ENCODE data around the gene HCFC1.

HCFC1 gene

DNA sequence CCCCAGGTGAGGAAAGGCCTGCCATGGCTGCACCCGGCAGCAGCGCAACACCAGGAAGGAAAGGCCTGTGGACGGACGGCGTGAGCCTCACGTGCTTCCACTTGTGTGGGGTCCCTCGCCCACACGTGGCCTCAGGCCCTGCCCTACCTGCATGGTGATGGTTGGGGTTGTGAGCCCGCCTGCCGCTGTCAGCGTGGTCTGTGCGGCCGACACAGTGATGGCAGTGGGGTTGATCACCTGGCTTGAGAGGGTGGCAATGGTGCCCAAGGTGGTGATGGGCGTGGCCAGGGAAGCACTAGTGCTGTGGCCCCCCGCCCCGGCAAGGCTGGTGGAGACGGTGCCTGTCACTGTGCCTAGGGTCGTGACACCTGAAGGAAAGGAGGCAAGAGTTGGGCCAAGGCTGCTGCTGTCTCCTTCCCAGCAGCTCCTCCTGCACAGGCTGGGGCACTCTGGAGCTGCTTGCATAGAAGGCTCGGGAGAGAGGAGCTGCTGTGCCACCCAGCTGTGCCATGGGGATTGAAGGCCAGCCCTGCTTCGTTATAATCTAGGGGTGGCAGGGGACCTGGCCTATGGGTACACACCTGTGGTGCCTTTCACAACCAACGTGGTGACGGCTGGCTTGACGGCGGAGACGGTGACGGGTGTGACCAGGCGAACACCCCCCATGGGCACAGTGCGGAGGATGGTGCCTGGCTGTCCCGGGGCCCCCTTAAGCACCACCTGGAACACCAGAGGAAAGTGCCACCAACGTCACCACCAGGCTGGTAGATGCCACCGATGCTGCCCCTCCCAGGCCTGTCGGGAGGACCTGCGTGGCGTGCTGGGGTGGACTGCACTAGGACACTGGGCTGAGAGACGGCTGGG lies 15.3 kb downstream of the HCFC1 start:
- DNase-seq, result no peak

DNA sequence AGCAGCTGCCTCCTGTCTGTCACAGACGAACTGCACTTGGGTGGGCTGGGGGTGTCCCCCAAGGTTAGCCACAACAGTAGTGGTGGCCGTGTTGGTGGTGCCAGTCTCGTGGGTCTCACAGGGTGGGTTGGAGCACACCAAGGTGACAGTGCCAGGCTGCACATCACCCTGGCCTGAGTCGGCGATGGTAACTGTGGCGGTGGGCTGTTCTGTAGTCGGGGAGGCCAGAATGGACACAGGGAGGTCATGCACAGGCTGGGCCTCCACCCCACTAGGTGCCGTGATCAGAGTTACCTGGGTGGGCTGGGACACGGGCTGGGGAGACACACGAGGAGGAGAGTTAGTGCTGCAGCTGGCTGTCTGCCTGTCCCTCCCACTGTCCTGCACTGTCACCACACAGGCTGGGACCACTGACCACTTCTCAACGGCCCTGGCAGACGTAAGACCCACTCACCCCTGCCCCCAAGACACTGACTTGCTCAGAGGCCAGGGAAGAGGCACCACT lies 16.3 kb downstream of the HCFC1 start:
- no peak for DNase-seq

DNA sequence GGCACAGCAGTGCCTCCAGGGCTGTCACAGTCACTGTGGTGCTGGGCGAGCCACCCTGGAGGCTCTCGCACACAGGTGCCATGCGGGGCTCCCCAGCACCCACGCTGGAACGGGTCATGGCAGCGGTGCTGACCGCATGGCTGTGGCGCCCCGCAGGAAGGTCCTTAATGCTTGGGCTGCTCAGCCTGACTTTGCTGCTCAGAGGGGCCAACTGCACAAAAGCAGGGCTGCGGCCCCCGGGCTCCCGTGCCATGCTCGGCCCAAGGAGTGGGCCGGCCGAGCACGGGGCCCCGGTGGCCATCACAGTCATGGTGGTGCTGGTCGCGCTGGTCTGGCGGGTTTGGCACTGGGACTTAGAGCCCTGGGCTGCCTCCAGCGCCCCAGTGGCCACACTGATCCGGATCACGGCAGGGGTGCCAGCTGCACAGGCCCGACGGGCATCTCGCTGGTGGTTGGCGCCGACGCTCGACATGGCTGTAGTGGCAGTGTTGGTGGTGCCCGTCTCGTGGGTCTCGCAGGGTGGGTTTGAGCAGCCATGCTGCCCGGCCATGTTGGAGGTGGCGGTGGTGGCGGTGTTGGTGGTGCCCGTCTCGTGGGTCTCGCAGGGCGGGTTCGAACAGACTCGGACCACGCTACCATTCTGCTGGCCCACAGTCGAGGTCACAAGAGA lies 16.9 kb downstream of the HCFC1 start:
- no peak for DNase-seq

DNA sequence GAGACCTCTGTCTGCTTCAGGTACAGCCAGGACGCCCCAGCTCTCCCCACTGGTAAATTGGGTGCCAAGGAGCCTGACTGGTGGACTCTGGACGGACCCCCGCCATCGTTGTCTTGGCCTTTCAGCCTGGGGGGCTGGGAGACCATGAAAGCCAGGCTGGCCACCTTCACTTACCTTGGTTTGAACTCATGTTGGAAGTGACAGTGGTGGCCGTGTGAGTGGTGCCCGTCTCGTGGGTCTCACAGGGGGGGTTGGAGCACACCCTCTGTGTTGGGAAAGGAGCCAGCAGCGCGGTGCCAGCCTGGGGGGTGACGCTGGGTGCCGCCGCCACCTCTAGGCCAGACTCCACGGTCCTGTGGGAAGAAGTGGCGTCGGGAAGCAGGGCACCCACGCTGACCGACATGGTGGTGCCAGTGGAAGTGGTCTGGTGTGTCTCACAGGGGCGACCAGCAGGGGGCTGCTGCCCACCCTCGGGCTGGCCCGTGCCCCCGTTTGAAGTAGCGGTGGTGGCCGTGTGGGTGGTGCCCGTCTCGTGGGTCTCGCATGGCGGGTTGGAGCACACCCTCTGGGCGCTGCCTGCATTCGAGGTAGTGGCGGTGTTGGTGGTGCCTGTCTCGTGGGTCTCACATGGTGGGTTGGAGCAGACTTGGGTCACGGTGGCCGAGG lies 17.6 kb downstream of the HCFC1 start:
- no peak for DNase-seq

DNA sequence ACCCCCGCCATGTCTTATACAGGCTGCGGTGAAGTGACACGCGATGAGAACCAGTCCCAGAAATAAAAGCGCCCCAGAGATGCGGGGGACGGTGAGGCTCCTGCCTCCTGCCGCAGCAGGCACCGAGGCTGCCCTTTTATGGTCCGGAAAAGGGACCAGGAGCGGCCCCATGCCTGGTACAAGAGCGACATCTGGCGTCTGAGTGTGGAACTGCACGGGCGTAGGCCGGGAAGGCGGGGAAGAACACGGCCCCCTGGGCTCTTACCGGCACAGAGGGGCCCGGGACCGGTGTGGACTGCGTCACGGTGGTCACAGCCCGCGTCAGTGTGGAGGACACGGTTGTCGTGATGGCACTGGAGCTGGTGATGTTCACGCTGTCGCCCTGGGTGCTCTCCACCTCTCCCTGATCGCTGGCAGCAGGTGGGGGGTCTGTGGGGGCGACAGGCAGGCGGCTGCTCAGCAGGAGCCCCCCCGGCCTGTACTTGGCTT lies 18.2 kb downstream of the HCFC1 start:
- no peak for DNase-seq

DNA sequence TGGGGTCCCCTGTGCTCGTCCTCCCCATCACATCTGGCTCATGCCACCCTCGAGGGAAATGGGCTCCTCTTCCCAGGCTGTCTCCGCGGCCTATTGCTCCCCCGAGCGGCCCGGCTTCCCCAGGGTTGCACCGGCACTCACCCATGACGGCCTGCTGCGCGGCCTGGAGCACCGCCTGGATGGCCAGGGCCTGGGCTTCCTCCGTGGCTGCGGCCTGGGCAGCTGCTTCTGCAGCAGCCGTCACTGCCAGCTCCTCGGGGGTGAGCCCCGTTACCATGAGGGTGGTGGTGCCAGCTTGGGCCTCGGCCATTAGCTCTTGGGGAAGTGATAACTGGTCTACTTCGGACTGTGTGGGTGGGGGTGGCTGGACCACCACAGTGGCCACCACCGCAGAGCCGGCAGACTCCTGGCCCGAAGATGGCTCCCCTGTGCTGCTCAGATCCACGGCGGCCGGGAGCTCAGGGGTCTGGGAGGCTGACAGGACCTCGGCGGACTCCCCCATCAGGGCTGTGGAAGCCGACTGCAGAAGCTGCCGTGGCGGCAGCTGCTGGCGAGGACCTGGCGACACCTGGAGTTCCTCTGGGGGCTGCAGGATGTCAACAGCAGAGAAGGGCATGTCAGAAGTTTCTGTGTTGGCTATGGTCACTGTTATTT lies 19.1 kb downstream of the HCFC1 start:
- no peak for DNase-seq

DNA sequence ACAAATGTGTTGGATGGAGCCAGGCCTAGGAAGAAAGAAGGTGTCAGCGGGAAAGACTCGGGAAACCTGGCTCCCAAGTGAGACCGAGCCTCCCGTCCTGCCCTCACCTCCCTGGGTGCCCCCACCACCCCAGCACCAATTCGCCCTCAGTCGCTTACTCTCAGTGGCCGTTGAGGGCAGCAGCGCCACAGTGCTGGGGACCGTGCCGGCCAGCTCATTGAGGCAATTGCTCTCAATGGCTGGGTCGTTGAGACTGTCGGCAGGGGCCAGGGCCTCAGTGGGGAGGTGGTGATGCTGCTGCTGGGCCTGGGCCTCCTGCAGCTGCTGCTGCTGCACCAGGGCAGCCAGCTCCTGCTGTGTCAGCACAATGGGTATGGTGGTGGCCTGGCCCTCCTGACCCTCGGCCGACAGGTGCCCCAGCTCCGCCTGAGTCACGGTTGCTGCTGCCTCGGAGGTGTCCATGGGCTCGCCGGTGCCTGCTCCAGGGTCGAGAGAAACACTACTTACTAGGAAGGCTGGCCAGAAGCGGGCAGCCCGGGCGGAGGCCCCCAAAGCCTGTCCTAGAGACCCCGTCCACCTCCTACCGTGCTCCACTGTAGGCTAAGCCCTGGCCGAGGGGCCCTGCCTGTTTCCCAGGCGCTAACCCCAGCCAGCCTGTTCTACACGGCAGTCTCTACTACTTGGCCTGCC lies 19.8 kb downstream of the HCFC1 start:
- no peak for DNase-seq

DNA sequence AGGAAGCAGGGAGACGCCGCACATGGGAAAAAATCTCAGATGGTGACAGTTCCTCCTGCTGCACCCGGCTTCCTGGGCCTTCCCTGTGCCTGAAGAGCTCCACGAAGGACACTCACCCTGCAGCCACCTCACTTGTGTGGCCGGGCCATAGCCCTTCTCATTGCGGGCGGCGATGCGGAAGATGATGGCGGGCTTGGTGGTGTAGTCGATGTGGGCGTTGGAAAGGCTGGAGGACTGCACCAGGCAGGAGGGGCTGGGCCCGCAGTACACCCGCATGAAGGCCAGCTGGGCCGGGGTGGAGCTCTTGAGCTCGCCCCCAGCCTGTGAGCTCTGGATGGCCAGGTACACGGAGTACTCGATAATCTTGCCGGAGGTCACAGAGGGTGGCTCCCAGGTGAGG lies 21.5 kb downstream of the HCFC1 start:
- no peak for DNase-seq

DNA sequence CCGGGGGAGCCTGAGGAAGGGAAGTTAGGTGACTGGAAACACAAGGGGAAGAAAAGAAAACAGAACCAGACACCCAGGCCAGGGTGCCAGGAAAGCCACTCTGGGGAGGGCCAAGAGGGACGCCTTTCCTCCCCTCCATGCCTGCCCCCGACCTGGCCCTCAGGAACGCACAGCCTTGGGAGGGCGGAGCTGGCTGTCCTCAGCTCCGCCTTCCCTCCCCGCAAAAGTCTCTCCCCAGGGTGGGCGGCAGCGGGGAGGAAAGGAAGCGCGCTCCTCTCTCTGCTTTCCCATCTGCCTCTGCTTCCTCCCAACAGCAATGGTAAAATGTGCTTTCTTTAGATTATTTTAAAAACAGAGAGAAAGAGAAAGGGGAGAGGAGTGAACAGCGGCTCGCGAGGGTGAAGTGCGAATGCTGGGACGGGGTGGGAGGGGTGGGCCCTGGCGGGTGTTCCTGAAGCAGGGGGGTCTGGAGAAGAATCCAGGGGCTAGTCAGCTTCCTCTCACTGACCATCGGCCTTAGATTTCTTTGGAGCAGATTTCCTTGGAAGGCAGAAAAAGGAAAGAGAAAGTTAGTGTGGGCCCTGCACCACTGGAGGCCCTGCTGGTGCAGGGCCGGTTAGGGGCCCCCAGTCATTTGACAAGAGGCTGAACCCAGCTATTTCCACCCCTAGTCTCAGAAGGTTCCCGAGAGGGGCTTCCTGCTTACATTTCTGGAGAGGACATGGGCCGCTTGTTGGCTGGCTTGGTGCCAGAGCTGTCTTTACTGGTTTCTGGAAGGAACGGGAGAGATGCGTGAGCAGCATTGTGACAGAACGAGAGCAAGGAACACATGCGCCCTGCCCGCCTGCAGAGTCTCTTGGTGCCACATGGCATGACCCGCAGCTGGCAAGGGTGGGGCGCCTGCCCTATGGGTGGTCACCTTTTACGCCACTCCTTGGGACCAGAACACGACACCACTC lies 22.5 kb downstream of the HCFC1 start:
- DNase-seq, result no peak

DNA sequence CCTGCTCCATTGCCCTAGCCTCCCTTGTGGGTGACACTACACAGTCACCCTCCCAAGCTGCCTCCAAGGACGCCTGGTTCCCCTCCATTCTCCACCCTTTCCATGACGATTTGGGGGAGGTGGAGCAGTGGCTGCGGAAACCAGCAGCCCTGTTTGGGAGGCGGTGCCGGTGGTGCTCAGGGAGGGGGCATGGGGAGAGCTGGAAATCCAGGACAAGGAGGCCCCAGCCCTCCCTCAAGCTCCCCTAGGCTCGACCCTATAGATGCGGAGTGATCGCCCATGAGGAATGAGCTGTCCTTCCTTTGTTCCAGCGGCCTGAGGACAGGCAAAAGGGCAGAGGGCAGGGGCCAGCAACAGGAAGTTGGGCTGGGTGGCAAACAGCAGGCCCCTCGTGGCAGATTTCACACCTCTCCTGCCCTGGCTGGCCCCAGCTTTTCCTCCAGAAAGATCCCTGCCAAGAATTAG lies 23.6 kb downstream of the HCFC1 start:
- DNase-seq, result no peak

DNA sequence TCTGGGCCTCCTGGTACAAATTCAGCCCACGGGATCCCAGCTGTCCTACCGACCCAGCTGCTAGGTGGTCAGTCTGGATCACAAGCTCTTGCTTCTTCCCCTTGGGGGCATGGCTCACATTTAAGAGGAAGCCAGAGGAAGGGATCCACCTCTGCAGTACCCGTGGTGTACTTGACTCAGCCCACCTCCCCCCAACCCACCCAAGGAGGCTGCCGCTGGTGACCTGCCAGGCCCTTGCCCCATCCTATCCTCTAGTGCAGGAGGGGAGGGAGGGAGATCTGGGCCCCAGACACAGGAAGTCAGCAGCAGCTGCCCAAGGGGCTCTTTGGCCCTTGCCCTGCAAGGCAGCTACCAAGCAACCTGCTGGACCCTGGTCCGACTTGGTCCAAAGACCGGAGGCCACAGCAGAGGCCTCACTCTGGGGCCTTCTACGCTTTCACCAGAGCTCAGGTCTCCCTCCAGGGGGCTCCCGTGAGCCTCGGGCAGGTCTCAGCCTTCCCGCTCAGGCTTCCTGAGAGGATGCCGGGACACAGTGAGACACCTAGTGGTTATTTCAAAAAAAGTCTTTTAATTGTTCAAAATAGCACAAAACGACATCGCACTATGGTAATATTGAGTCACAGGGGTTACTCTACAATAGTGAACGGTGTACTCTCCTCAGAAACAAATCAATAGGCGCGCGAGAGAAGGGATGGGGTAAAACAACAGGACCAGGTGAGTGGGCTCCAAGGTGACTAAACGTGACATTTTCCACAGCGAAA lies 24.4 kb downstream of the HCFC1 start:
- DNase-seq, result peak; percentile 33

DNA sequence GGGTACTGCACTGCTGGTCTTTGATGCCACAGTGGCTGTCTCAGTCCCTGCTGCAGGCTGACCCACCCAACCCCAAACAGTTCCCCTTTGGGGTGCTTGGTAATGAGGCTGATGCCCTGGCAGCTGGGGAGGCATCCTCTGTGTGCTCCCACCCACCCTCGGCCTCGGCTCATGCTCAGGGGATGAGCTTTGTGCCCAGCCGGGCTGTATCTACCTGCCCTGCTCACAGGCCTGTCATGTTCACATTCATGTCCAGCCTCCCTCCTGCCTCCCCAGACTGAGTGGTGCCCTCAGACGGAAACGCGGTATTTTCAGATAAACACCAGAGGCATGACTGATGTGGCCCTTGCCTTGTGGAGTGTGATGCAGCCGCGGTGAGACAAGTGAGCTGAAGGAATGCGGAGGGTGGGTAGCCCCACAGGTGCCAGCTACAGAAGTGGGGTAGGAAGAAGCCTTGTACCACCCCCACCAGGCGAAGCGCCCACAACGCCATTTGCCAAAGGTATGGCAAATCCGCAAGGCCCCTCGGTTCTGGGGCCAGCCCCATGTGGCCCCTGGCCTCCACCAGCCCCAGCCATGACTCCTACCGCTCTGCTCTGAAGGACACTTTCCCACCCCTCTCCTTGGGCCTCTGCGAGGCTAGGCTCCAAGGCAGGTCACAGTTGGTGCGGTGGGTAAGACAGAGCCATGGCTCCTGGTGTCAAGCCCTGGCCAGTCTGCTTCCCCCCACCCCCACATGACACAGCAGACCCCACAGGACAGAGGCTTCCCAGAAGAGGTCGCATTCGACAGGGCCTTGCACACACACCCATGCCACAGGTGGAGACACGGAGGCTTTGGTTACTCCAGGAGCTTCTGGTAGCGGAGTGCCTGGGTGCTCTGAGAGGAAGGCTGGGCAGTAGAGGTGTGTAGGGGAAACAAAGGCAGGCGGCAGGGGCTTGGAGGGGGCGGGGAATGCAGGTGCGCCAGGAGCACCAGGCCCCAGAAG lies 25.4 kb downstream of the HCFC1 start:
- no peak for DNase-seq

DNA sequence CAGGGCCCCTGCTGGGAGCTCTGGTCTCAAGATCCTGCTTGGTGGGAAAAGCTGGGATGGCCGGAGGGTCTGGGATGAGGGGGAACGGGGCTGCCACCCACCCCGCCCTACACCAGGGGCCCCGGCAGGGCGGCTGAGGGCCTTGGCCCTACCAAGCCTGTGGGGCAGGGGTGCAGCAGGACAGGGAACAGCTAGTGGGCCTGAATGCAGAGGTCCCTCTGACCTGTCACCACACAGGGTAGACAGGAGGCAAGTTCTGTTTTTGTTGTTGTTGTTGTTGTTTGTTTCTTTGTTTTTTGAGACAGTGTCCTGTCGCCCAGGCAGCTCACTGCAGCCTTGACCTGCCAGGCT lies 26.8 kb downstream of the HCFC1 start:
- DNase-seq, result no peak

DNA sequence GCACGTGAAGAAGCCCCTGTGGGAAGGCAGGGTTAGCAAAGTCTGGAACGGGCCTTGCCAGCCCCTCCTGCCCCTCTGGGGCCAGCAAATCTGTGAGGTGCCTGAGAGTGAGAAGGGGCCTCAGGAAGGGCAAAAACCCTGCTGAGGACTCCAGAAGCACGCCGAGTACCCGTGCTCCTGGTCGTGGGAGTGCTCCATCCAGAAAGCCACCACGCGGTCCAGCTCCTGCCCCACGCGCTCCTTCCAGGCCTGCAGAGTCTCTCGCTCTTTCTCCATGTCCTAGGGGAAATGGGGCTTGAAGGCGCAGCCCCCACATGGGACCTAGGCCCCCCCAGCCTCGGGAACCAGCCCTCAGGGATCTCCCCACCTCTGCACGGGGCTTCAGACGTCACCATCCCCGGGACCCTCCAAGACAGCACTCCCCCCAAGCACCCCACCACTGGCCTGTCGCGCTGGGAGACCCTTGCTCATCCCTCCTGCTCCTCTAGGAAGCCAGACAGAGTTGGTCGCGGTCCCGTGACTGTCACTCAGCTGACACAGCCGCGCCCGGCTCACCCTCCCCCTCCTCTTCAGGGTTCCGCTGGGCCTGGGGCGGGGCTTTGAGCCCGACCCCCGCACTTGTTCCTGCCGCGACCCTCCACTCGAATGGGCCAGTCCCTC lies 27.3 kb downstream of the HCFC1 start, which contains the start of gene RENBP:
TSS of gene RENBP (minus strand) at position 504 of the 660 bp plus-strand sequence. CDS start at position 471, 33 bp downstream.
- no peak for DNase-seq

DNA sequence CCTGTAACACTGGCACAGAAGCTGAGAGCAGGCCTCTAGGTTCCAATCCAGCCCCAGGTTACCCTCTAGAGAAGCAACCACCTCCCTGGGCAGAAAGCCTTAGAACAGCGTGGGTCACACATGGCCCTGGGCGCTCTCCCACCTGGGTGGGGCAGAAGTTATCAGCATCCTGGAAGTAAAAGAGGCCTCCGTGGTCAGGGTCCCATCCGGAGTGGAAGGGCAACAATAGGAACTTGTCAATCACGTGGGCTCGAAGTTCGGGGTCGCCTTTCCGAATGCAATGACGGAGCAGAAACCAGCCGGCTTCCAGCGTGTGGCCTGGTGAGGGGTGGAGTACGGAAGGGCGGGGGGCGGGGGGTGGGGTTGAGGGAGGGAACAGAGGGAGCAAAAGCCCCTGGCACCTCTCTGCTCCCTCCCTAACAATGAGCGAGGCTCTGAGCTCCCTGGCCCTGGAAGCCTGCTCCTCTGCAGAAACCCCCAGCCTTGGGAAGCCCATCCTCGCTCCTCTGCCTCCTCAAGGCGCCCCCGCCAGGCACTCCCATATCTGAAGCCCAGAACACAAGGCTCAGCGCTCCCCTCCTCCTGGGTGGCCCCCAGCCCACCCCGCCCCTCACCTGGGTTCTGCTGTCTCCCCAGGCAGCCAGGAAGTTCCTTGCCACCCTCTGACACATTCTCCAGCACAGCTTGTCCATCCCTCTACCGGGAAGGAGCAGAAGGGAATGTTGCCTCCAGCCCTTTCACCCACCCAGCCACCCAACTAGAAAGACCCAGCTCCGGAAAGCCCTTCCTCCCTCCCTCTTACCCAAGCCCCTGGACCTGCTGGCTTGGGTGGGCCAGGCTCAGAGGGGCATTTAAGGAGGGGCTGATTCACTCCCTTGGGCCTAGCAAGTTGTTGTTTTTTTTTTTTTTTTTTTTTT lies 30.0 kb downstream of the HCFC1 start:
- DNase-seq, result no peak

DNA sequence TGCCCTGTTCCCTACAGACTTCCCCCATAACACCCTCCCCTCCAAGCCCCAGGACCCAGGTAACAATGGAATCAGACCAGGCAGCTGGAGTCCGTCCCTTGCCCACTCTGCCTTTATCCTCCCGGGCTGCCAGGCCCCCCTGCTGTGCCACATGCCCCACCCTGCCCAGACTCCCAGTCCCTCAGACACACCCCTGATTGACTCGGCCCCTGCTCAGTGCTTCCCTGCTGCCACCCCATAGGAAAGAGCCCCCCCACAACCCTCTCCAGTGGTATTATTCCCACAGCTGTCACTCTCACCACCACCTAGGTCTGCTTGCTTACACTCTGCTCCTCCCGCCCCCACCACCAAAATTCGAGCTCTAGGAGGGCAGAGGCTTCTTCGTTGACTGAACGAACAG lies 32.0 kb downstream of the HCFC1 start:
- no peak for DNase-seq

DNA sequence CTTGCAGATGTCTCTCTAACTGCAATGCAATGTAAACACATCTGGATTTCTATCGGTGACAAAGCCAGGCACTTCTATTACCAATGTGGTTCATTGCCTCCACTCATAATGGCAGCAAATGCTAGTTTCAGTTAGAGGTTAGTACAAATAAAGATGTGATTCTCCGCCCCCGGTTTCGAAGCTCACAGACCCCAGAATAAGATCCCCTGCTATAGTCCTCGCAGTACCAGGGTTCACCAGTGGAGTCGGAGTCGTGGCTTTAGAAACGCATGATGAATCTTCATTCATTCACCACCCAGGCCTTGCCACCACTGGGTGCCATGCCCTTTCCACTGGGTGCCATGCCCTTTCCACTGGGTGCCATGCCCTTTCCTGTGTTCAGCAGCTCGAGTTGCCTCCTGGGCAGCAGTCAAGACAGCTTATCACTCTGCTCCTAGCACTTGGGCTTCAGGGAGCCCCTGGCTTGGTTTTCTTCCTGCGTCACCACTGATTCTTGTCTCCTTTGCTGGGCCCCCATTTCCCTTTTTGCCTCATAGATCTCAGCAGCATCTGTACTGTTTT lies 33.3 kb downstream of the HCFC1 start:
- DNase-seq, result no peak
